Astrocyte of the cerebellum (primary cell): ENCODE results near the gene FCN2.

ENCODE experiments used
- DNase-seq: peaks from one replicate; pipeline ENCODE4 v3.0.0-alpha.2; 2011; ENCODE audit warnings: low read depth
- H3K4me3 ChIP-seq: 2 replicates; pipeline ENCODE4 v1.5.1; 2011; ENCODE audit warnings: mild to moderate bottlenecking, low read depth, low read length, moderate library complexity
- in situ Hi-C: cut with HindIII; loops from 2 replicates; pipeline ENCODE4 v1.10.0; 2017; ENCODE audit warnings: low sequenced_read_pairs
- TF ChIP-seq, protein P1 (sequence below): IDR thresholded peaks from 2 replicates; pipeline ENCODE4 v1.5.1; 2012; ENCODE audit warnings: low read length, low read depth, moderate library complexity, mild to moderate bottlenecking; ENCODE audit errors: missing control alignments

Gene FCN2

GRCh38 chr9:134871697-134872340 lies 8.8 kb upstream of the FCN2 start:
- in situ Hi-C loops = no loop called here
- no peak for DNase-seq
- TF ChIP-seq, protein P1, sequence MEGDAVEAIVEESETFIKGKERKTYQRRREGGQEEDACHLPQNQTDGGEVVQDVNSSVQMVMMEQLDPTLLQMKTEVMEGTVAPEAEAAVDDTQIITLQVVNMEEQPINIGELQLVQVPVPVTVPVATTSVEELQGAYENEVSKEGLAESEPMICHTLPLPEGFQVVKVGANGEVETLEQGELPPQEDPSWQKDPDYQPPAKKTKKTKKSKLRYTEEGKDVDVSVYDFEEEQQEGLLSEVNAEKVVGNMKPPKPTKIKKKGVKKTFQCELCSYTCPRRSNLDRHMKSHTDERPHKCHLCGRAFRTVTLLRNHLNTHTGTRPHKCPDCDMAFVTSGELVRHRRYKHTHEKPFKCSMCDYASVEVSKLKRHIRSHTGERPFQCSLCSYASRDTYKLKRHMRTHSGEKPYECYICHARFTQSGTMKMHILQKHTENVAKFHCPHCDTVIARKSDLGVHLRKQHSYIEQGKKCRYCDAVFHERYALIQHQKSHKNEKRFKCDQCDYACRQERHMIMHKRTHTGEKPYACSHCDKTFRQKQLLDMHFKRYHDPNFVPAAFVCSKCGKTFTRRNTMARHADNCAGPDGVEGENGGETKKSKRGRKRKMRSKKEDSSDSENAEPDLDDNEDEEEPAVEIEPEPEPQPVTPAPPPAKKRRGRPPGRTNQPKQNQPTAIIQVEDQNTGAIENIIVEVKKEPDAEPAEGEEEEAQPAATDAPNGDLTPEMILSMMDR = no peak
- H3K4me3 ChIP-seq = no peak overlapping the region

DNA sequence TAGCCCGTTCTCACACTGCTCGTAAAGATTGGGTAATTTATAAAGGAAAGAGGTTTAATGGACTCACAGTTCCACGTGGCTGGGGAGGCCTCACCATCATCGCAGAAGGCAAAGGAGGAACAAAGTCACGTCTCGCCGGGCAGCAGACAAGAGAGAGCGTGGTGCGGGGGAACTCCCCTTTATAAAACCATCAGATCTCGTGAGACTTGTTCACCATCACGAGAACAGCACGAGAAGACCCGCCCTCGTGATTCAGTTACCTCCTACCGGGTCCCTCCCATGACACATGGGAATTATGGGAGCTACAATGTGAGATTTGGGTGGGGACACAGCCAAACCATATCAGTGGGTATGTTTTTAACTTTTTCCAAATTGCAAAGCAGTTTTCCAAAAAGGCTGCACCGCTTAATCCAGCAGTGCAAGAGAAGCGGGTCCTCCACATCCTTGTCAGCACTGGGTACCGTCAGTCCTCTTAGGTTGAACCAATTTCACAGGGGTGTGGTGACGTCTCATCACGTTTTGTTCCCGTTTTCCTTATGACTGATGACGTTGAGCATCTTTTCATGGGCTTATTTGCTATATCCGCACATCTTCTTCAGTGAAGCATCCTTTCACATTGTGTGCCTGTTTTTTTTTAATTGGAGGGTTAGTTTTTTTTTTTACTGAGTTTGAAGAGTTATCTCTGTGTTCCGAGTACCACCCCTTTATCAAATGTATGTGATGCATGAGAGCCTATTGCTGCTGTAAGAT lies 8.0 kb upstream of the FCN2 start:
- in situ Hi-C loops = no loop called here
- DNase-seq = no peak
- H3K4me3 ChIP-seq = no peak overlapping the region
- TF ChIP-seq, protein P1 = no peak

DNA sequence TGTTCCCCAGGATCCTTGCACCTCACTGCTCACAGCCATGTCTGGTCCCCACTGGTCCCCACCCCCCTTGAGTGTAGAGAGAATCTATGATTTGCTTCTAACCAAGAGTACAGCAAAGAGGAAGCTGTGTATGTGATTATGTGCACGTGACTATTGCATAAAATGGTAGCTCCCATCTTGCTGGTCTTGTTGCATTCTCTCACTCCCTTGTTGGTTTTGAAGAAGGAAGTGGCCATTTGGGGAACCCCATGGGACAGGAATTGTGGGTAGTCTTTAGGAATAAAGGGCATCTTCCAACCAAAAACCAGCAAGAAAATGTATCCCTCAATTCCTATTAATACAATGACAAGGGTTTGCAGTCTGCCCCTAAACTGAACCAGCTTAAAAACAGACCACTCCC lies 5.2 kb upstream of the FCN2 start:
- in situ Hi-C loops = no loop called here
- TF ChIP-seq, protein P1 = no peak
- DNase-seq = no peak
- no peak overlapping the region for H3K4me3 ChIP-seq

- no peak overlapping the region for H3K4me3 ChIP-seq
- no peak for DNase-seq
- in situ Hi-C loops = no loop called here
- TF ChIP-seq, protein P1 = no peak
These were observed 3.1 kb upstream of the FCN2 start for GRCh38 chr9:134877541-134877940.

GRCh38 chr9:134879664-134880483 lies 736 bp upstream of the FCN2 start:
- TF ChIP-seq, protein P1 = no peak
- in situ Hi-C loops = no loop called here
- no peak overlapping the region for H3K4me3 ChIP-seq
- no peak for DNase-seq

GRCh38 chr9:134881313-134881670 lies 682 bp downstream of the FCN2 start:
- TF ChIP-seq, protein P1 = no peak
- in situ Hi-C loops = no loop called here
- no peak overlapping the region for H3K4me3 ChIP-seq
- no peak for DNase-seq
